Mucosa of rectum (tissue), 2 donors: ENCODE results near the gene CMTM5.

Experiments used
- H3K27ac ChIP-seq, 2 donors: one replicate each; pipeline ENCODE4 v1.7.0; 2013; ENCODE audit warnings: inconsistent platforms in 2 of 2, low read depth in 2 of 2, low read length in 2 of 2
- H3K27me3 ChIP-seq, 2 donors: one replicate each; pipeline ENCODE4 v1.7.0; 2013; ENCODE audit warnings: low read length in 2 of 2; ENCODE audit not compliant: control insufficient read depth in 2 of 2, insufficient read depth in 2 of 2
- H3K36me3 ChIP-seq, 2 donors: one replicate each; pipeline ENCODE4 v1.7.0; 2013; ENCODE audit warnings: low read length in 2 of 2; ENCODE audit not compliant: control insufficient read depth in 2 of 2, insufficient read depth in 2 of 2
- H3K4me1 ChIP-seq, 2 donors: one replicate each; pipeline ENCODE4 v1.7.0; 2013; ENCODE audit warnings: low read length in 2 of 2, mild to moderate bottlenecking in 1 of 2; ENCODE audit not compliant: control insufficient read depth in 2 of 2, insufficient read depth in 2 of 2
- H3K4me3 ChIP-seq, 2 donors: one replicate each; pipeline ENCODE4 v1.7.0; 2013; ENCODE audit warnings: low read length in 2 of 2
- H3K9ac ChIP-seq, 2 donors: one replicate each; pipeline ENCODE4 v1.7.0; 2013; ENCODE audit warnings: low read length in 2 of 2, low read depth in 1 of 2, mild to moderate bottlenecking in 1 of 2
- H3K9me3 ChIP-seq, 2 donors: one replicate each; pipeline ENCODE4 v1.7.0; 2013; ENCODE audit warnings: low read length in 2 of 2; ENCODE audit not compliant: control insufficient read depth in 2 of 2
- donor health status: healthy.
- donor health status: Normal muscosa, but diverticular disease.

Gene CMTM5

GRCh38 chr14:23404331-23404900 lies 27.6 kb downstream of the CMTM5 start:
- Histone ChIP-seq H3K36me3 (no peaks in the 10 kb centered on the region), H3K4me3 (no peak overlapping the region), H3K4me1 (no peaks in the 10 kb centered on the region), H3K9ac (no peak overlapping the region), H3K9me3 (no peaks in the 10 kb centered on the region), H3K27me3 (peaks cover 0 to 6% of the 10 kb centered on the region in 2 donors), H3K27ac (no peak overlapping the region)

DNA sequence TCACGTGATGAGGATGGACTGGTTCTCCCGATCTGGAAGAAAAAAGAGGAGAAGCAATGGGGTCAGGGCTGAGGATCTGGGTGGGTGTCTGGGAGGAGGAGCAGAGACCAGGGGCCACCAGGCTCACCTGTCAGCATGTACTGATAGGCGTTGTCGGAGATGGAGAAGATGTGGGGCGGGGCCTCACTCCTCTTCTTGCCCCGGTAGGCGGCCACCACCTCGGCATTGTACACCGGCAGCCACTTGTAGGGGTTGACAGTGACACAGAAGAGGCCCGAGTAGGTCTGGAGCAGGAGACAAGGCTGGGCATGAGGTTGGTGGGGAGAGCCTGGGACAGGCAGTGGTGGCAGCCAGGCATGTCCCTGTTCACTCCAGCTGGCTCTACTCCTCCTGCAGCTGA lies 28.2 kb downstream of the CMTM5 start:
- Histone ChIP-seq H3K4me3 (no peak overlapping the region), H3K9ac (no peak overlapping the region), H3K27me3 (peaks cover 0 to 6% of the 10 kb centered on the region in 2 donors), H3K4me1 (no peaks in the 10 kb centered on the region), H3K27ac (no peak overlapping the region), H3K36me3 (no peaks in the 10 kb centered on the region), H3K9me3 (no peaks in the 10 kb centered on the region)

GRCh38 chr14:23405516-23406025 lies 28.7 kb downstream of the CMTM5 start:
- no peak overlapping the region for H3K4me3 ChIP-seq

DNA sequence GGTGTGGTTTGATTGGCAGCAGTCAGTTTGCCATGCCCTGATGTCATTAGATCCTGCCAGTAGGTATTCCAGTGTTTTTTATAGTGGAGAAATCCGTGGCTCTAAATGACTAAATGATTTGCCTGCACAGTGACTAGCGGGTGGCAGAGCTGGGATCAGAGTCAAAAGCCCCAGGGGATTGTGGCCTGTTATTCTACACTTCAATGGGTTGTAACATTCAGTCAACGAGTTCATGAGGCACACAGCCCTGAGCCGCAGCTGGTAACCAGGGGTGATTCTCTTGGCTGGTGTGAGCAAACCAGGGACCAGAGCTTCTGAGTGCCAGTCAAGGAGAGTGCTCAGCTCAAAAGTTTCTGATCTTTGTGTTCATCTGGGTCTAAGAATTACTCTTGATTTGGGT lies 29.4 kb downstream of the CMTM5 start:
- H3K36me3 ChIP-seq, result no peaks in the 10 kb centered on the region
- no peak overlapping the region for H3K4me3 ChIP-seq
- no peak overlapping the region for H3K9ac ChIP-seq
- H3K27me3 ChIP-seq, result peaks cover 0 to 6% of the 10 kb centered on the region in 2 donors
- no peaks in the 10 kb centered on the region for H3K9me3 ChIP-seq
- no peak overlapping the region for H3K27ac ChIP-seq
- H3K4me1 ChIP-seq, result no peaks in the 10 kb centered on the region

More at GRCh38 chr14:23405516-23406025, 28.7 kb downstream of the CMTM5 start:
- Histone ChIP-seq H3K27me3 (peaks cover 0 to 6% of the 10 kb centered on the region in 2 donors), H3K36me3 (no peaks in the 10 kb centered on the region), H3K9ac (no peak overlapping the region), H3K27ac (no peak overlapping the region), H3K9me3 (no peaks in the 10 kb centered on the region), H3K4me1 (no peaks in the 10 kb centered on the region)

- Histone ChIP-seq H3K9ac (no peak overlapping the region), H3K27ac (no peak overlapping the region), H3K9me3 (no peaks in the 10 kb centered on the region), H3K4me1 (no peaks in the 10 kb centered on the region), H3K36me3 (no peaks in the 10 kb centered on the region), H3K27me3 (peaks cover 0 to 3% of the 10 kb centered on the region in 2 donors), H3K4me3 (no peak overlapping the region)
Observed at GRCh38 chr14:23406725-23407355, 30.0 kb downstream of the CMTM5 start.

DNA sequence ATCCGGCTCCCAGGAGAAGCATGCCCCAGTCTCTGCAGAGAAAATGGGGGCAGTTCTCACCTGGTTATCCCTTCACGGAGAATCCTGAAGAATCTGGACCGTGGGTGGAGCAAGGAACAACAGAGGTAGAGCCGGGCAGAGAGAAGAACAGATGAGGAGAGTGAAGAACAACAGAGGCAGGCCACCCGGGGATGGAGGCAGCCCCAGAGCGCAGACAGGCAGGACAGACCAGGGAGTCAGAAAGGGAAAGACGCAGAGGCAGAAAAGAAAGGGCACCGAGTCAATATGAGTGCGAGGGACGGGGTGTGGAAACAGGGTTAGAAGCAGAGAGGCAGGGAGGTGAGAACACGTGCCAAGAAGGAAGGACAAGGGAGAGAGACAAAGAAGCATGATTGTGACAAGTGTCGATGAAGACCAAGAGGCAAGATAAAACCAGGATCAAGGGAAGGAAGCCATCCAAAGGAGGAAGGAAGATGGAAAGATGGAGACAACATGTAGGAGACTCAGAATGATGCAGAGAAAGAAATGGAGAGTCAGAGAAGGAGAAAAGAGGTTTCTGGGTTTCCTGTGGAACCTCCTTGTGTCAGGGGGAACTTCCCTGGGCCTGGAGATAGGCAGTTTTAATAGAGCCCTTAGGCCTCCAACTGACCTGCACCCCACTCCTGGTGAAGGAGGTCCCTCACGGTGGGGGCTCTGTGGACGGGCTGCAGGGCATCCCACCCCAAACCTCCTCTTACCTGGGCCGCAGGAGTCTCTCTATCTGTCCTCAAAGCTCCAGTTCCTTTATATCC lies 30.9 kb downstream of the CMTM5 start, which contains the start of gene MYH6:
MYH6 (minus strand) TSS at position 758 of the 791 bp plus-strand sequence. CDS start 1,050 bp downstream, outside the sequence.
- Histone ChIP-seq H3K27me3 (peaks cover 0 to 3% of the 10 kb centered on the region in 2 donors), H3K36me3 (no peaks in the 10 kb centered on the region), H3K9ac (no peak within 1 kb of the TSS), H3K9me3 (no peaks in the 10 kb centered on the region), H3K27ac (no peak within 1 kb of the TSS), H3K4me3 (no peak within 1 kb of the TSS), H3K4me1 (no peaks in the 10 kb centered on the region)

DNA sequence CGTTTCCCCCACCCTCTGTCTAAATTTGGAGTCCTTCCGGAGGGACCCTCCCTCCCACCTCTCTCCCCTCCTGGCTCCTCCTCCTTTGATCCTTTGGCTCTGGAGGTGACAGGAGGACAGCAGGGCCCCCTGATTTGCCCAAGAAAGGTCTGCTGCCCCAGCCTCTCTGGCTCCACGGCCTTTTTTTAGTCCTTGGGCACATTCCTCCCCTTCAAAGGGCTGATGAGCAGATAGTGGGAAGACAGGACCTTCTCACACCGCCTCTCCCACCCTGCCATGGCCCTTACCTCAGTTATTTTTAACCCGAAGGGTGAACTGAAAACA lies 31.4 kb downstream of the CMTM5 start:
- Histone ChIP-seq H3K4me1 (no peaks in the 10 kb centered on the region), H3K27me3 (peaks cover 0 to 3% of the 10 kb centered on the region in 2 donors), H3K36me3 (no peaks in the 10 kb centered on the region), H3K9me3 (no peaks in the 10 kb centered on the region), H3K4me3 (no peak overlapping the region), H3K9ac (no peak overlapping the region), H3K27ac (no peak overlapping the region)

DNA sequence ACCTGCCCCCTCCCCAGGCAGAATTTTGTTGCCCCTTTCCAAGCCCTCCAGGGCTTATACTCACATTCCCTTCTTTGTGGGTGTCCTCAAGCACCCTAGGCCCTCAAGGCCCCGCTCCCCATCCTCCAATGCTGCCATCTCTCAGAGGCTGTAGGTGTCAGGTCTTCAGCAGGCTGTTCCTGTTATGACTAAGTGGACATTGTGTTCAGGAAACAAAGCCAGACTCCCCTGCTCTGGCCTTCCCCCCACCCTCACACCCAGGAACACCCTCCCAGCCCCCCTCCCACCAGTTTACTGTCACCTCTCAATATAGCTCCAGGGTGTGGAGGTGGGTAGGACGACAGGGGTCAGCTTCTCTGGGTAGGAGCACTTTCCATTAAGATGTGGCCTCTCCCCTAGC lies 32.6 kb downstream of the CMTM5 start:
- H3K36me3 ChIP-seq, result no peaks in the 10 kb centered on the region
- H3K27ac ChIP-seq, result no peak overlapping the region
- no peak overlapping the region for H3K4me3 ChIP-seq
- no peaks in the 10 kb centered on the region for H3K27me3 ChIP-seq
- H3K9ac ChIP-seq, result no peak overlapping the region
- H3K9me3 ChIP-seq, result no peaks in the 10 kb centered on the region
- H3K4me1 ChIP-seq, result no peaks in the 10 kb centered on the region

- H3K27me3 ChIP-seq, result no peaks in the 10 kb centered on the region
- no peak overlapping the region for H3K27ac ChIP-seq
- no peak overlapping the region for H3K9ac ChIP-seq
- no peak overlapping the region for H3K4me3 ChIP-seq
- no peaks in the 10 kb centered on the region for H3K36me3 ChIP-seq
- H3K4me1 ChIP-seq, result no peaks in the 10 kb centered on the region
- H3K9me3 ChIP-seq, result no peaks in the 10 kb centered on the region
Observed at GRCh38 chr14:23409966-23410635, 33.3 kb downstream of the CMTM5 start.
